HepG2 (cell line): ENCODE data around the gene AARSD1.
"Not testable (repeated sequence)": the region's sequence is repeated elsewhere in the genome, so short reads cannot be mapped to it uniquely, and the experiment has no call there.

Experiments
- ATF5 ChIP-seq: sonication (generic); formaldehyde crosslinking; IDR thresholded peaks from 2 replicates; pipeline ENCODE4 v1.4.0; 2020; ENCODE audit warnings: mild to moderate bottlenecking, low read depth, missing genetic modification reagents
- HCFC1 ChIP-seq: fragments of 150-350 bp; IDR thresholded peaks from 2 replicates; pipeline ENCODE4 v1.6.1; 2014; ENCODE audit warnings: low read depth, low read length
- IRF2 ChIP-seq: IDR thresholded peaks from 2 replicates; pipeline ENCODE4 v1.6.1; 2018; ENCODE audit warnings: missing genetic modification reagents, missing compliant biosample characterization
- PHF21A ChIP-seq: sonication (generic); formaldehyde crosslinking; IDR thresholded peaks from 2 replicates; pipeline ENCODE4 v1.5.0; 2020; ENCODE audit warnings: mild to moderate bottlenecking, missing genetic modification reagents
- SETDB1 ChIP-seq: sonication (generic); formaldehyde crosslinking; IDR thresholded peaks from 2 replicates; pipeline ENCODE4 v1.5.1; 2020; ENCODE audit warnings: missing genetic modification reagents, mild to moderate bottlenecking, borderline replicate concordance
- ZBTB1 ChIP-seq: sonication (generic); formaldehyde crosslinking; IDR thresholded peaks from 2 replicates; pipeline ENCODE4 v1.4.0; 2020; ENCODE audit warnings: missing genetic modification reagents, borderline replicate concordance
- ZNF609 ChIP-seq: sonication (generic); formaldehyde crosslinking; IDR thresholded peaks from 2 replicates; pipeline ENCODE4 v1.4.0; 2020; ENCODE audit warnings: mild to moderate bottlenecking, missing genetic modification reagents, borderline replicate concordance
- TF ChIP-seq, protein P1 (sequence below): sonication (generic); formaldehyde crosslinking; IDR thresholded peaks from 2 replicates; pipeline ENCODE4 v1.4.0; 2020; ENCODE audit warnings: missing genetic modification reagents
- TF ChIP-seq, protein P2 (sequence below): sonication (generic); formaldehyde crosslinking; IDR thresholded peaks from 2 replicates; pipeline ENCODE4 v1.8.0; 2022; ENCODE audit warnings: mild to moderate bottlenecking, missing genetic modification reagents, moderate library complexity
- TF ChIP-seq, protein P3 (sequence below): sonication (generic); formaldehyde crosslinking; IDR thresholded peaks from 2 replicates; pipeline ENCODE4 v1.5.0; 2020; ENCODE audit warnings: mild to moderate bottlenecking, missing genetic modification reagents, moderate library complexity
- TF ChIP-seq, protein P4 (sequence below): sonication (generic); formaldehyde crosslinking; IDR thresholded peaks from 2 replicates; pipeline ENCODE4 v1.4.0; 2020; ENCODE audit warnings: mild to moderate bottlenecking, missing genetic modification reagents

GRCh38 chr17:42923472-42923871 is 40.8 kb downstream of the AARSD1 start:
- TF ChIP-seq, protein P1, sequence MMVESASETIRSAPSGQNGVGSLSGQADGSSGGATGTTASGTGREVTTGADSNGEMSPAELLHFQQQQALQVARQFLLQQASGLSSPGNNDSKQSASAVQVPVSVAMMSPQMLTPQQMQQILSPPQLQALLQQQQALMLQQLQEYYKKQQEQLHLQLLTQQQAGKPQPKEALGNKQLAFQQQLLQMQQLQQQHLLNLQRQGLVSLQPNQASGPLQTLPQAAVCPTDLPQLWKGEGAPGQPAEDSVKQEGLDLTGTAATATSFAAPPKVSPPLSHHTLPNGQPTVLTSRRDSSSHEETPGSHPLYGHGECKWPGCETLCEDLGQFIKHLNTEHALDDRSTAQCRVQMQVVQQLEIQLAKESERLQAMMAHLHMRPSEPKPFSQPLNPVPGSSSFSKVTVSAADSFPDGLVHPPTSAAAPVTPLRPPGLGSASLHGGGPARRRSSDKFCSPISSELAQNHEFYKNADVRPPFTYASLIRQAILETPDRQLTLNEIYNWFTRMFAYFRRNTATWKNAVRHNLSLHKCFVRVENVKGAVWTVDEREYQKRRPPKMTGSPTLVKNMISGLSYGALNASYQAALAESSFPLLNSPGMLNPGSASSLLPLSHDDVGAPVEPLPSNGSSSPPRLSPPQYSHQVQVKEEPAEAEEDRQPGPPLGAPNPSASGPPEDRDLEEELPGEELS (CRISPR knock-in tag): not testable (repeated sequence)
- TF ChIP-seq, protein P2, sequence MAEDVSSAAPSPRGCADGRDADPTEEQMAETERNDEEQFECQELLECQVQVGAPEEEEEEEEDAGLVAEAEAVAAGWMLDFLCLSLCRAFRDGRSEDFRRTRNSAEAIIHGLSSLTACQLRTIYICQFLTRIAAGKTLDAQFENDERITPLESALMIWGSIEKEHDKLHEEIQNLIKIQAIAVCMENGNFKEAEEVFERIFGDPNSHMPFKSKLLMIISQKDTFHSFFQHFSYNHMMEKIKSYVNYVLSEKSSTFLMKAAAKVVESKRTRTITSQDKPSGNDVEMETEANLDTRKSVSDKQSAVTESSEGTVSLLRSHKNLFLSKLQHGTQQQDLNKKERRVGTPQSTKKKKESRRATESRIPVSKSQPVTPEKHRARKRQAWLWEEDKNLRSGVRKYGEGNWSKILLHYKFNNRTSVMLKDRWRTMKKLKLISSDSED: not testable (repeated sequence)
- not testable (repeated sequence) for TF ChIP-seq SETDB1 (CRISPR knock-in tag); ZNF609 (CRISPR knock-in tag); ATF5 (CRISPR knock-in tag); PHF21A; ZBTB1 (CRISPR knock-in tag); HCFC1; IRF2
- TF ChIP-seq, protein P3, sequence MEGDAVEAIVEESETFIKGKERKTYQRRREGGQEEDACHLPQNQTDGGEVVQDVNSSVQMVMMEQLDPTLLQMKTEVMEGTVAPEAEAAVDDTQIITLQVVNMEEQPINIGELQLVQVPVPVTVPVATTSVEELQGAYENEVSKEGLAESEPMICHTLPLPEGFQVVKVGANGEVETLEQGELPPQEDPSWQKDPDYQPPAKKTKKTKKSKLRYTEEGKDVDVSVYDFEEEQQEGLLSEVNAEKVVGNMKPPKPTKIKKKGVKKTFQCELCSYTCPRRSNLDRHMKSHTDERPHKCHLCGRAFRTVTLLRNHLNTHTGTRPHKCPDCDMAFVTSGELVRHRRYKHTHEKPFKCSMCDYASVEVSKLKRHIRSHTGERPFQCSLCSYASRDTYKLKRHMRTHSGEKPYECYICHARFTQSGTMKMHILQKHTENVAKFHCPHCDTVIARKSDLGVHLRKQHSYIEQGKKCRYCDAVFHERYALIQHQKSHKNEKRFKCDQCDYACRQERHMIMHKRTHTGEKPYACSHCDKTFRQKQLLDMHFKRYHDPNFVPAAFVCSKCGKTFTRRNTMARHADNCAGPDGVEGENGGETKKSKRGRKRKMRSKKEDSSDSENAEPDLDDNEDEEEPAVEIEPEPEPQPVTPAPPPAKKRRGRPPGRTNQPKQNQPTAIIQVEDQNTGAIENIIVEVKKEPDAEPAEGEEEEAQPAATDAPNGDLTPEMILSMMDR (CRISPR knock-in tag): not testable (repeated sequence)
- TF ChIP-seq, protein P4, sequence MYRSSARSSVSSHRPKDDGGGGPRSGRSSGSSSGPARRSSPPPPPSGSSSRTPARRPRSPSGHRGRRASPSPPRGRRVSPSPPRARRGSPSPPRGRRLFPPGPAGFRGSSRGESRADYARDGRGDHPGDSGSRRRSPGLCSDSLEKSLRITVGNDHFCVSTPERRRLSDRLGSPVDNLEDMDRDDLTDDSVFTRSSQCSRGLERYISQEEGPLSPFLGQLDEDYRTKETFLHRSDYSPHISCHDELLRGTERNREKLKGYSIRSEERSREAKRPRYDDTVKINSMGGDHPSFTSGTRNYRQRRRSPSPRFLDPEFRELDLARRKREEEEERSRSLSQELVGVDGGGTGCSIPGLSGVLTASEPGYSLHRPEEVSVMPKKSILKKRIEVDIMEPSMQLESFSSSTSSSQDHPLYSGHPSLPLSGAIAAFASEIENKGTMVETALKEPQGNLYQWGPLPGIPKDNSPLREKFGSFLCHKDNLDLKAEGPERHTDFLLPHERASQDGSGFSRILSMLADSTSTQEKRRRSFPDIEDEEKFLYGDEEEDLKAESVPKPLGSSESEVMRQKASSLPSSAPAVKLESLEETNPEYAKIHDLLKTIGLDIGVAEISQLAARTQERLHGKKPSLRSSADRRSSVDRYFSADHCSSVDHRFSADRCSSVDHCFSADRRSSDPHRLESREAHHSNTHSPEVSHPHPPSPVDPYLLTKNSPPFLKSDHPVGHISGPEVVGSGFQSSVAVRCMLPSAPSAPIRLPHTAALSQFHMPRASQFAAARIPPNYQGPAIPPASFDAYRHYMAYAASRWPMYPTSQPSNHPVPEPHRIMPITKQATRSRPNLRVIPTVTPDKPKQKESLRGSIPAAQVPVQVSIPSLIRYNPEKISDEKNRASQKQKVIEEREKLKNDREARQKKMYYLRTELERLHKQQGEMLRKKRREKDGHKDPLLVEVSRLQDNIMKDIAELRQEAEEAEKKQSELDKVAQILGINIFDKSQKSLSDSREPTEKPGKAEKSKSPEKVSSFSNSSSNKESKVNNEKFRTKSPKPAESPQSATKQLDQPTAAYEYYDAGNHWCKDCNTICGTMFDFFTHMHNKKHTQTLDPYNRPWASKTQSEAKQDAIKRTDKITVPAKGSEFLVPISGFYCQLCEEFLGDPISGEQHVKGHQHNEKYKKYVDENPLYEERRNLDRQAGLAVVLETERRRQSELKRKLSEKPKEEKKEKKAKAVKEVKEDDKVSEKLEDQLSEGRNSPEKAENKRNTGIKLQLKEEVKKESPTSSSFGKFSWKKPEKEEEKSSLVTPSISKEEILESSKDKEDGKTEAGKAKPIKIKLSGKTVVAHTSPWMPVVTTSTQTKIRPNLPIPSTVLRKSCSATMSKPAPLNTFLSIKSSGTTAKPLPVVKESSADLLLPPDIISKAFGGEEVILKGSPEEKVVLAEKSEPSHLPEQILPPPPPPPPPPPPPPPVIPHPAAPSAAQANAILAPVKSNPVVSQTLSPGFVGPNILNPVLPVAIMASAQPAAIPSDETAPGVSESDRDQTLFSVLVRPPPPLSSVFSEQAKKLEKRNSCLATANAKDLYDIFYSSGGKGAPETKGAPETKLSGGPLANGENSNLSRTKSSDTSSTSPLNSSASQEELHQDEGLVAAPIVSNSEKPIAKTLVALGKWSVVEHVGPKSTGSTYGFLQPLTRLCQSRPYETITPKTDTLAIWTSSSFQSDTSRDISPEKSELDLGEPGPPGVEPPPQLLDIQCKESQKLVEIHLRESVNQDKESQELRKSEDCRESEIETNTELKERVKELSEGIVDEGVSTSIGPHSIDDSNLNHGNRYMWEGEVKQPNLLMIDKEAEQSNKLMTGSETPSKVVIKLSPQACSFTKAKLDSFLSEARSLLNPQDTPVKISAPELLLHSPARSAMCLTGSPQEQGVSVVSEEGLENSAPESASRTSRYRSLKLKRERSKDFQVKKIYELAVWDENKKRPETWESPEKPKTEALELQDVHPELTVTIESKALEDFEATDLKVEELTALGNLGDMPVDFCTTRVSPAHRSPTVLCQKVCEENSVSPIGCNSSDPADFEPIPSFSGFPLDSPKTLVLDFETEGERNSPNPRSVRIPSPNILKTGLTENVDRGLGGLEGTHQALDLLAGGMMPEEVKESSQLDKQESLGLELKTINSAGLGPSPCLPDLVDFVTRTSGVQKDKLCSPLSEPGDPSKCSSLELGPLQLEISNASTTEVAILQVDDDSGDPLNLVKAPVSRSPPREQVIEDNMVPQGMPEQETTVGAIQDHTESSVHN: not testable (repeated sequence)
